GM19099 (cell line): ENCODE results near the gene FSTL5.

Source experiments
- POLR2A ChIP-seq: IDR thresholded peaks from 3 replicates; pipeline ENCODE4 v1.6.1; 2011; ENCODE audit warnings: low read depth; ENCODE audit not compliant: insufficient read length; ENCODE audit errors: extremely low read depth

Gene FSTL5

GRCh38 chr4:161581262-161582230 is 582.3 kb downstream of the FSTL5 start:
- no peak for TF ChIP-seq POLR2A

GRCh38 chr4:161577579-161578301 is 586.1 kb downstream of the FSTL5 start:
- no peak for TF ChIP-seq POLR2A

GRCh38 chr4:161573836-161574235 is 590.0 kb downstream of the FSTL5 start:
- no peak for TF ChIP-seq POLR2A

GRCh38 chr4:161564230-161564834 is 599.5 kb downstream of the FSTL5 start:
- TF ChIP-seq POLR2A: no peak

- no peak for TF ChIP-seq POLR2A
Observed at GRCh38 chr4:161555689-161556660, 607.8 kb downstream of the FSTL5 start.

GRCh38 chr4:161554372-161554990 is 609.3 kb downstream of the FSTL5 start:
- TF ChIP-seq POLR2A: no peak

- no peak for TF ChIP-seq POLR2A
Observed at GRCh38 chr4:161546902-161547301, 616.9 kb downstream of the FSTL5 start.

GRCh38 chr4:161540265-161540664 is 623.5 kb downstream of the FSTL5 start:
- TF ChIP-seq POLR2A: no peak

- TF ChIP-seq POLR2A: no peak
Observed at GRCh38 chr4:161538941-161539340, 624.9 kb downstream of the FSTL5 start.

- no peak for TF ChIP-seq POLR2A
Observed at GRCh38 chr4:161530710-161531109, 633.1 kb downstream of the FSTL5 start.

- no peak for TF ChIP-seq POLR2A
Observed at GRCh38 chr4:161525121-161525520, 638.7 kb downstream of the FSTL5 start.

- TF ChIP-seq POLR2A: no peak
Observed at GRCh38 chr4:161522031-161522430, 641.8 kb downstream of the FSTL5 start.

- TF ChIP-seq POLR2A: no peak
Observed at GRCh38 chr4:161519611-161520010, 644.2 kb downstream of the FSTL5 start.

- TF ChIP-seq POLR2A: no peak
Observed at GRCh38 chr4:161517941-161518340, 645.9 kb downstream of the FSTL5 start.
